Body of pancreas (tissue), 4 donors: ENCODE data around the gene ARFGAP3.

Source experiments
- CTCF ChIP-seq, 7 experiments: fragments of 450-650 bp in 4 of 7; fragments of 200-600 bp in 3 of 7; sonication (generic) in 3 of 7; IDR thresholded peaks; one replicate each; pipeline ENCODE4 v1.5.1; 2016 to 2019; ENCODE audit warnings: antibody characterized with exemption in 7 of 7
- POLR2A ChIP-seq, 3 donors: fragments of 450-650 bp; IDR thresholded peaks; one replicate each; pipeline ENCODE4 v1.6.1; 2016; ENCODE audit warnings: antibody characterized with exemption in 3 of 3, mild to moderate bottlenecking in 2 of 3

- TF ChIP-seq CTCF (IDR thresholded peaks at IDR 0.05): no peak
- TF ChIP-seq POLR2A (IDR thresholded peaks at IDR 0.05): no peak
Observed at GRCh38 chr22:42848941-42849550, 8.0 kb downstream of the ARFGAP3 start.
